NT2/D1 (cell line): ENCODE measurements around the gene JMJD4.

ENCODE experiments used
- SUZ12 ChIP-seq: IDR thresholded peaks from 2 replicates; pipeline ENCODE4 v1.6.1; 2011; ENCODE audit not compliant: insufficient read length, insufficient read depth; ENCODE audit errors: extremely low read depth
- YY1 ChIP-seq: IDR thresholded peaks from 2 replicates; pipeline ENCODE4 v1.6.1; 2011; ENCODE audit not compliant: insufficient read length, insufficient read depth
- ZNF274 ChIP-seq: IDR thresholded peaks from 2 replicates; pipeline ENCODE4 v1.6.1; 2011; ENCODE audit warnings: mild to moderate bottlenecking, low read depth, low read length

DNA sequence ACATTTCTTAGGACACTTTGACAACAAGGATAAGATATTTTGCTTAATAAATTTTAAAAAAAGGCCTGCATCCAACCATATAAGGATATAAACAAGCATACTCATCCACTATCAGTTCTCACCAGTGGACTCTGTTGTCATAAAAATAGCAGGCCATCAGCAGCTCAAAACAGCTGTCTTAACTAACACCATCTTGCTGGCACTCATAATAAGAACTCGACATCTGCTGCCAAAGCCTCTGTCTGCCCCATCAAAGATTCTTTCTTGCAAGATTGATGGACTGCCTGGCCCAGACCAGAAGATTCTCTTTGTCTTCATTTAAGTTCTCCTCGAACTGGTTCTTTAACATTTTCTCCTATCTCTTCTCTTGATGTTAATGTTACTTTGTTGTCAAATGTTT lies 10.1 kb downstream of the JMJD4 start:
- TF ChIP-seq YY1 (no peak), SUZ12 (no peak), ZNF274 (no peak)
